H1 (cell line): Measurements from ENCODE around the gene C22orf31. TPM values are rescaled to one million over a fixed set of nuclear protein-coding genes. Genes with fewer than 3 reads are reported as not detected.

Experiments used
- ATF2 ChIP-seq: IDR thresholded peaks from 2 replicates; pipeline ENCODE4 v1.6.1; 2012; ENCODE audit warnings: low read length, inconsistent platforms
- CHD7 ChIP-seq: fragments of 300-600 bp; sonication (generic); IDR thresholded peaks from 2 replicates; pipeline ENCODE4 v1.7.1; 2012; ENCODE audit warnings: low read length, moderate library complexity, mild to moderate bottlenecking, inconsistent platforms; ENCODE audit not compliant: insufficient replicate concordance
- NANOG ChIP-seq: IDR thresholded peaks from 2 replicates; pipeline ENCODE4 v1.6.1; 2011; ENCODE audit warnings: low read length, low read depth, mild to moderate bottlenecking, inconsistent platforms; ENCODE audit not compliant: insufficient read depth, poor library complexity, severe bottlenecking
- POLR2A ChIP-seq, 2 experiments: IDR thresholded peaks; 1 replicate in 1 of 2; 2 replicates in 1 of 2; pipeline ENCODE4 v1.6.1; 2011; ENCODE audit warnings: low read depth in 2 of 2, low read length in 2 of 2, mild to moderate bottlenecking in 2 of 2; ENCODE audit errors: control extremely low read depth in 1 of 2
- SIN3A ChIP-seq, 2 experiments: IDR thresholded peaks in 1 of 2; conservative IDR thresholded peaks in 1 of 2; 2 replicates each; pipeline ENCODE4 v1.6.1; 2011 to 2012; ENCODE audit warnings: low read length in 2 of 2, improper control_type of control experiment in 1 of 2, low read depth in 1 of 2, mild to moderate bottlenecking in 1 of 2
- SUZ12 ChIP-seq: fragments of 200-600 bp; sonication (generic); IDR thresholded peaks from 2 replicates; pipeline ENCODE4 v1.6.1; 2012; ENCODE audit warnings: mild to moderate bottlenecking, inconsistent platforms, low read length, moderate library complexity, mixed read lengths
- TAF7 ChIP-seq: optimal IDR thresholded peaks from 2 replicates; pipeline ENCODE3; 2011; ENCODE audit warnings: low read depth, mild to moderate bottlenecking, inconsistent platforms, low read length, moderate library complexity, borderline replicate concordance
- TBP ChIP-seq: IDR thresholded peaks from 2 replicates; pipeline ENCODE4 v1.6.1; 2011; ENCODE audit warnings: low read depth, low read length, improper control_type of control experiment
- ZNF274 ChIP-seq: IDR thresholded peaks from 2 replicates; pipeline ENCODE4 v1.7.0; 2012; ENCODE audit warnings: low read length, borderline replicate concordance; ENCODE audit errors: extremely low read depth
- polyA plus RNA-seq, 7 experiments: library from polyadenylated mRNA; depleted of rRNA in 3 of 7; stranded (reverse) in 5 of 7; unstranded in 2 of 7; fragments of >200 nt in 5 of 7; fragments of 200-250 nt in 2 of 7; gene quantifications; 1 replicate in 5 of 7; 2 replicates in 1 of 7; 4 replicates in 1 of 7; pipeline versions ENCODE4 v1.2.1 to v1.2.3, GENCODE V29; 2011 to 2013; ENCODE audit warnings: missing spikeins in 2 of 7, mixed read lengths in 2 of 7
- total RNA-seq: library from RNA; stranded (reverse); fragmentation: NEBNext Ultra II Directional; extraction: Animal tissue kit (Norgen Biotek cat#: 25700); gene quantifications from 2 replicates; pipeline ENCODE4 v1.2.1, GENCODE V29; 2021

The C22orf31 gene
- total and polyA plus RNA-seq, 2 of the 8 experiments (the other 6 are each of a cell fraction or from before 2014, with no cell fraction given), result not detected

- no peak for TF ChIP-seq CHD7
- TF ChIP-seq ATF2, result no peak
- no peak for TF ChIP-seq SUZ12
- no peak for TF ChIP-seq SIN3A (conservative IDR thresholded peaks at IDR 0.05 in 1 of 2, IDR thresholded peaks at IDR 0.05 in 1 of 2; ENCODE audit: low read depth in 1 of 2, low read length in 2 of 2)
- no peak for TF ChIP-seq POLR2A (IDR thresholded peaks at IDR 0.05; ENCODE audit: control extremely low read depth in 1 of 2, low read depth in 2 of 2, low read length in 2 of 2)
- no peak for TF ChIP-seq NANOG
- no peak for TF ChIP-seq TBP
- TF ChIP-seq TAF7, result no peak
- TF ChIP-seq ZNF274, result no peak
These were observed 45.2 kb upstream of the C22orf31 start (continued) for GRCh38 chr22:29106839-29107238.
